Dedifferentiated amniotic fluid mesenchymal stem cell (primary cell): Measurements from ENCODE around the gene MYO1D.
"Not testable (repeated sequence)": the region's sequence is repeated elsewhere in the genome, so short reads cannot be mapped to it uniquely, and the experiment has no call there.

Experiments
- DNase-seq: peaks from one replicate; pipeline ENCODE4 v3.0.0-alpha.2; 2016; ENCODE audit errors: extremely low spot score

The MYO1D gene

GRCh38 chr17:32461498-32461852, 415.4 kb downstream of the MYO1D start:
- DNase-seq = no peak

GRCh38 chr17:32460054-32460453, 416.9 kb downstream of the MYO1D start:
- no peak for DNase-seq

DNA sequence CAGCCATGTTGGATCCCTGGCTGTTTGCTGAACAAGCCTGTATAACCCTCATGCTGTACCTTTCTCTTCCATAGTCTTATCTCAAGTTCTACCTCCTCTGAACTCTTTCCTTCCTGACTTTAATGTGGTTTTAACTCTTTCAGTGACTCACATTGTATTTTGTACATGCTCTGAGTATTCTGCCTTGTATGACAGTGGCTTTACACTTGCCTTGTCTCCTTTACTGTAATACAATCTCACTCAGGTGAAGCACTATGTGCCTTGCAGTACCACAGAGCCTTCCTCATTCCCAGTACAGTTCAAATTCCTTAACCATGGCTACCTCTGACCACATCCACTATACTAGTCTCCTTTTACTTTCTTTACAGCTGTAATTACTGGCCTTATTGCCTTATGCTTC, 418.6 kb downstream of the MYO1D start:
- no peak for DNase-seq

DNA sequence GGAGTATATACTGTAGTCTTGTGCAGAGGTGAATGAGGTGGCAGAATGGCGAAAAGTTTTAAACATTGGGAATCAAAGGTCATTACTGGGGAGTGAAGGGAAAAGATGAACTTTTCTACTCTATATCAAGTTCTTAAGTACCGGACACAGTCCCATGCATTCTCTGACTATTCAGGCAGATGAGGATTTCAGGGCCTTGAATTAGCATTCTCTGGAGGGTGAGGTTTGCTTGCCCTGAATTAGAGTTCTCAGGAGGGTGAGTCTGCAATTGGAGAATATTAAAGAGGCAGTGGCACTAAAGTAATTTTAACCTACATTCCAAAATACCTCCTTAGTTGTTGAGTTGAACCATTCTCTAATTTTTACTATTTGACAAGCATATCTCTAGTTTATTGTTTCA, 423.6 kb downstream of the MYO1D start:
- DNase-seq = no peak

GRCh38 chr17:32452281-32452680, 424.6 kb downstream of the MYO1D start:
- DNase-seq = no peak

GRCh38 chr17:32451879-32452278, 425.0 kb downstream of the MYO1D start:
- DNase-seq = no peak

GRCh38 chr17:32450379-32450778, 426.5 kb downstream of the MYO1D start:
- not testable (repeated sequence) for DNase-seq

DNA sequence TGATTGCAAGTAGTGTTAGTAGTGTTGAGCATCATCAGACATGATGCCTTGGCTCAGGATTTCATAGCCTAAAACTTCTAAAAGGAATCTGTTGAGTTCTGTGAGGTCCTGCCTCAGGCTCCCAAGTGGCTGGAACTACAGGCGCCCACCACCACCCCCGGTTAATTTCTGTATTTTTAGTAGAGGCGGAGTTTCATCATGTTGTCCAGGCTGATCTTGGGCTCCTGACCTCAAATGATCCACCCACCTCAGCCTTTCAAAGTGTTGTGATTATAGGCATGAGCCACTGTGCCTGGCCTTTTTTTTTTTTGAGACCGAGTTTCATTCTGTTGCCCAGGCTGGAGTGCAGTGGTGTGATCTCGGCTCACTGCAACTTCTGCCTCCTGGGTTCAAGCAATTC, 427.0 kb downstream of the MYO1D start:
- no peak for DNase-seq

DNA sequence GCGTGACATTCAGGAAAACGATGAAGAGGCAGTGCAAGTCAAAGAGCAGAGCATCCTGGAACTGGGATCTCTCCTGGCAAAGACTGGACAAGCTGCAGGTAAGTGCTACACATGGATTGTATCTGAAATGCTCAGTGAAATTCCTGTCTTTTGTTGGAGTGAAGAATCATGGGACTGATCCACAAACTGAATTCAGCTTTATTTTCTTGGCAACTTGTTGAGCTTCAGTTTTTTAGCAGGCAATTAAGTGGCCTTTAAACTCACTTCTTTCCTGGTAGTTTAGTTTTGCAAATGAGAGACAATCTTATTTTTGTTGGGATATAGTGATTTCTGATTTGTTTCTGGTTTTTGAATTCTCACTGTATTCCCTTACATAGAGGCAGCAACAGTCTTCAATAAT, 430.0 kb downstream of the MYO1D start:
- no peak for DNase-seq

- no peak for DNase-seq
Measured at GRCh38 chr17:32445971-32446370, 431.0 kb downstream of the MYO1D start.

DNA sequence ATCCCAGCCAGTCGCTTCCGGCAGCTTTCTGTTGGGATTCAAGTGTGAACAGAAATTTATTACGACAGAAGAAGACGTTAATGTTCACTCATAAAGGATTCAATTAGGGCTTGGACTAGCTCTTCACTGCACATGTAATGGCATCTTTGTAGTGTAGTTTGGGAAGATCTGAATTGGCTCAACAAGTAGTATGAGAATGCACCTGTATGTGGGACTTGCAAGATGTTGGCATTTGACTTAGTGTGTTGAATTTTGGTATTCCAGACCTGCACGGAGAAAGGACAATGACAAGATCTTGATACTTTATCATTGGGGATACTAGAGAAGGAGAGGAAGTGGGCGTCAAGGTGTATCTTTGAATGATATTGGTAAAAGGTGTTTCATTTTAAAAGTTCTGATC, 431.4 kb downstream of the MYO1D start:
- DNase-seq = no peak

DNA sequence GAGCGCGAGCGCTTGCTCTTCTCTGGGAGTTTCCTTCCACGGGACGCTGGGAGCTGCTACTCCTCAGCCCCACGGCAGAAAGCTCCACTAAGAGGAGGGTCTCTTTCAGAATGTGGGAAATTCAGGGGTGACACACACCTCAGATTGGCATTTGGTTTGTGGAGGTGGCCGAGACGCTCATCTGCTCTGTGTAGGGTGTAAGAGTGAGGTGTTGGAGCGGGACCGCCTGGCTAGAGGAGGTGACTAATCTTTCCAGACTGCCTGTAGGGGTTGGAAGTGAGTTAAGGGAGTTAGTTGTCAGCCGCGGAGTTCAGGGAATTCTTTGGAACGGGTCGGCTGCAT, 431.9 kb downstream of the MYO1D start:
- peak; percentile 52 for DNase-seq

- peak; percentile 97 for DNase-seq
Measured at GRCh38 chr17:32444301-32445073, 432.4 kb downstream of the MYO1D start, which contains the start of gene PSMD11. Gene PSMD11 (plus strand): TSS chr17:32444510. CDS start chr17:32444524, 14 bp downstream.

GRCh38 chr17:32443827-32444300, 433.1 kb downstream of the MYO1D start:
- DNase-seq = no peak
